ENCODE data around the gene TNNI3.
"Not testable (repeated sequence)": the region's sequence is repeated elsewhere in the genome, so short reads cannot be mapped to it uniquely, and the experiment has no call there.

Gene TNNI3

GRCh38 chr19:55114566-55115145, 42.9 kb downstream of the TNNI3 start:
- DNase-seq (ENCODE audit: low spot score) (no peak), FAIRE-seq (no peak)

GRCh38 chr19:55113570-55114039, 43.9 kb downstream of the TNNI3 start:
- peak; percentile 70 for DNase-seq (ENCODE audit: low spot score)
- FAIRE-seq: no peak

- no peak for DNase-seq (ENCODE audit: low spot score)
- FAIRE-seq: no peak
Measured at GRCh38 chr19:55112777-55113569, 44.6 kb downstream of the TNNI3 start.

- DNase-seq (ENCODE audit: low spot score): no peak
- FAIRE-seq: no peak
Measured at GRCh38 chr19:55112246-55112776, 45.2 kb downstream of the TNNI3 start.

- DNase-seq (ENCODE audit: low spot score) (no peak), FAIRE-seq (no peak)
Measured at GRCh38 chr19:55111238-55111831, 46.2 kb downstream of the TNNI3 start.

GRCh38 chr19:55109527-55110291, 47.8 kb downstream of the TNNI3 start:
- FAIRE-seq (no peak), DNase-seq (ENCODE audit: low spot score) (no peak)

GRCh38 chr19:55107252-55107651, 50.3 kb downstream of the TNNI3 start:
- DNase-seq (ENCODE audit: low spot score); FAIRE-seq: not testable (repeated sequence)

GRCh38 chr19:55106591-55106990, 50.9 kb downstream of the TNNI3 start:
- no peak for FAIRE-seq

GRCh38 chr19:55105237-55105636, 52.3 kb downstream of the TNNI3 start:
- DNase-seq (ENCODE audit: low spot score): no peak
- no peak for FAIRE-seq

More at GRCh38 chr19:55106591-55106990, 50.9 kb downstream of the TNNI3 start:
- no peak for DNase-seq (ENCODE audit: low spot score)

- DNase-seq (ENCODE audit: low spot score): no peak
- FAIRE-seq: no peak
Measured at GRCh38 chr19:55103190-55103589, 54.3 kb downstream of the TNNI3 start.

Measured in urothelium cell line (cell line).